HG03280 (cell line): ENCODE data around the gene LRMDA.

Source experiments
- ATAC-seq: cut with Tn5 transposase; IDR thresholded peaks from one replicate; pipeline ENCODE4 v1.9.1; 2021; ENCODE audit warnings: mild to moderate bottlenecking, moderate library complexity; ENCODE audit not compliant: unreplicated experiment

Gene LRMDA

DNA sequence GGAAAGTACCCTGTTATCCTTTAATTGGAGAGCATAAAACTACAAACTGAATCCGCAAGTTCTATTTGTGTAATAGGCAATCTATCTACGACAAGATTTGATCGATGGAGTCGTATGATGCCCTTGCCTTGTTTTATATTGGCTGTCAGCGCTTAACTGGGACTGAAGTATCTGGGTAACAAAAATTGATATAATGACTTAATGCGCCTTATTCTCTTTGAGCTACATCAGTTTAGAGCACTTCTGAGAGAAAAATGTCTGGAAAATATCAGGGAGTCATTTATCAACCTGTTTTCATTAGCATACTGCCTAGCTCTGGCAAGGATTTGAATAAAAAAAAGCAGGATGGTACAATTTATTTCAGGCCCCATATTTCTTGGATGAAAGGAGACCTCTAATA is 262.1 kb downstream of the LRMDA start:
- ATAC-seq = no peak

DNA sequence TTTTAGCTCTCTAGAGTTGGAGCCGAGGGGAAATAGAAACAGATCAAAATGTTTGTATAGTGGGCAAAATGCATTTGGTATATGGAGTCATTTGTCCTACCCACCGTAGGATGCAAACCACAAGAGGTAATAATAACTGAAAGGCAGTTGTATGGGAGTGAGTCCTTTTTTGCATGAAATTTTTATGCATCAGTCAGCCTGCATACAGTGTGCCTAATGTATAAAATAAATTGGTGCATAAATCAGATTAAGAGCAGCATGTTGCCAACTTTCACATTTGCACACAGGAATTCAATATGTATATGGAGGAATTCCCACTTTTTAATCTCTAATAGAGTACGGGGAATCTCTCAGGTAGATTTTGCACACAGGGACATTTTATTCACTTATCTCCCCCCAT is 262.8 kb downstream of the LRMDA start:
- ATAC-seq = no peak

DNA sequence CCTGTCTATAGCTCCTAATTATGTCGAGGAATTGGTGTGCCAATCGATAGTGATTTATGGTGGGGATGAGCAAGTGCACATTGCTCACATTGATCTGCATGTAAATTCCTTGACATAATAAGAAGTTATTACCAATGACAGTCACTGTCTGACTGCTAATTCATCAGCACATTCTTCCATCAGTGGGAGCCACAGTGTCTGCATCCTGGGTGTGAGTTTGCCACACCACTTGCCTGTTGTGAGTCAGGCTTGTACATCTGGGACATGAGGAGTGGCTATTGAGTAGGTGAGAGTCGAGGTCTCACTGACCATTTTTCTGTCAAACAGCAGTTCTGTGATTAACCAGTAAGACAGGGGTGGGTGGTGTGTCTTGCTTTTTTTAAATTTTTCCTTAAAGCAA is 263.4 kb downstream of the LRMDA start:
- no peak for ATAC-seq

DNA sequence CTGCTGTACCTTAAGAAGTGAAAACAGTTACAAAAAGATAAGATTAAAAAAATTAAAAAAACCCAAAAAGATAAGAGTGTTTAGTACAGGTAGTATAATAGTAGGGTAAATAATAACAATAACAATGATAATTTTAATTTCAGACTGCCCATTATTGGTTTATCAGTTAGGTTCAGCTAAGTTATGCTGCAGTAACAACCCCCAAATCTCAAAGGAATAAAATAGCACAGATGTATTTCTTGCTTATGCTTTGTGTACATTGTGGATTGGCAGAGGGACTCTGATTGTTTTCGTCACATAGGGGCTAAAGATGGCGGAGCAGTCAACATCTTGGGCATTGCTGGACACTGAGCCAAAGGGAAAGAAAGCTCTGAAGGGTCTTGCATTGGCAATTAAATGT is 264.6 kb downstream of the LRMDA start:
- no peak for ATAC-seq

DNA sequence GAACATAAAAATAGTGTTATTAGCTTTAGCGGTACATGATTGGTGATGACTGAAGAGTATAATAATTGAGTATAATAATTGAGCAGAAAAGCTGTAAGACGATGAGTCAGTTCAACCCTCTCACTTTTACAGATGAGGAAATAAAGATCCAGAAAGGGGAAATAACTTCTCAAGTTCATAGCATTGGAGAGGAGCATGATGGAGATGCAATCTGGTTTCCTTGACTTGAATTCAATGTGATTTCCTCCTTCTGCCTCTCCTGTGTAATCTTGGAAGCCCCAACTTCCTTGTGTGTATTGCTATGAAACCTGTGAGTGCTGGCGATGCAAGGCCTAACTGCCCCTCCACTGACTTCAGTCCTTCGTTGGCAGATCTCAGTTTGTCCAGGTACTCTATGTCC is 265.1 kb downstream of the LRMDA start:
- no peak for ATAC-seq

DNA sequence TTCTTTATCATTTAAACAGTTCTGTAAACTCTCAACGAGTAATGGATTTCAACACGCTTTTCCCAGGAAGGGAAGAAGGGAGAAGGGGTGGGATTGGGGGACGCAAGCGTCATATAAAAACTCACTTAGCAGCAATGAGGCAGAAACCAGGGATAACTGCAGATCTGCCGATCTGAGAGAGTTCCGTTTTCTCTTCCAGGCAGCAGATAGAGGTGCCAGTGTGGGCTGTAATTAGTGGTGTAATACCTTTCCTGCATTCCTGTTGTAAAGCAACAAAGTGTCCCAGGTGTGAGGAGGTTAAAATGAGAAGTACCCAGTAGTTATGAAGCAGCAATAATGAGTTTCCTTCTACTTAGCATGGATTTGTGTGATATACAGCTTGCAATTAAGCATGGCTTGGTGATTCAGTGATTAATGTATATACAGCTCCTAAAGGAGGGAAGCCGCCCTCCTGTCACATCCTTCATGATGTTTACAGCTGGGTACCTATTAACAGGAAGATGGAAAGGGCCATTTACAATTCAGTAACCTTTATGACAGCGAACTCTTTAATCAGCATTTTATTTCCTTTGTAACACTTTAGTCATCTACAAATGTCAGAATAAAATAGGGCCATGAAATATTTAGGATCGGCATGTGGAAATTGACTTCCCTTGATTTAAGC is 271.9 kb downstream of the LRMDA start:
- no peak for ATAC-seq

DNA sequence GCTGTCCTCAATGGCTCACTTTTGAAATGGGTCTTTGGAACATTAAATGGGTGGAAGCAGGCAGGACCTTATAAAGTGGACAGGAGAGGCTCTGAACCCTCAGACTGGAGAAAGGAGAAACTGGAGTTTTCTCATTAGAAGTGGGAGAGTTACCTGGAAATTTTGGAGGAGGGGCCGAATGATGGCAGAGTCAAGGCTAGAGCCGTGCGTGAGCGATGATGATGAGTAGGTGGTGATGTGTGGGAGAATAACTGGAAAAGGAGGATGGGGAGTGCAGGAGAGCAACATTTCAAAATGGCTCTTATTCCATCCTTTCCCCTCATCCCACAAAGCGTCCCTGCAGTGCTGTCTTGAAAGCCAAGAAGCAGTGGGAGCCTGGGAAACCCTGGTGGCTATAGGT is 274.0 kb downstream of the LRMDA start:
- ATAC-seq = no peak

DNA sequence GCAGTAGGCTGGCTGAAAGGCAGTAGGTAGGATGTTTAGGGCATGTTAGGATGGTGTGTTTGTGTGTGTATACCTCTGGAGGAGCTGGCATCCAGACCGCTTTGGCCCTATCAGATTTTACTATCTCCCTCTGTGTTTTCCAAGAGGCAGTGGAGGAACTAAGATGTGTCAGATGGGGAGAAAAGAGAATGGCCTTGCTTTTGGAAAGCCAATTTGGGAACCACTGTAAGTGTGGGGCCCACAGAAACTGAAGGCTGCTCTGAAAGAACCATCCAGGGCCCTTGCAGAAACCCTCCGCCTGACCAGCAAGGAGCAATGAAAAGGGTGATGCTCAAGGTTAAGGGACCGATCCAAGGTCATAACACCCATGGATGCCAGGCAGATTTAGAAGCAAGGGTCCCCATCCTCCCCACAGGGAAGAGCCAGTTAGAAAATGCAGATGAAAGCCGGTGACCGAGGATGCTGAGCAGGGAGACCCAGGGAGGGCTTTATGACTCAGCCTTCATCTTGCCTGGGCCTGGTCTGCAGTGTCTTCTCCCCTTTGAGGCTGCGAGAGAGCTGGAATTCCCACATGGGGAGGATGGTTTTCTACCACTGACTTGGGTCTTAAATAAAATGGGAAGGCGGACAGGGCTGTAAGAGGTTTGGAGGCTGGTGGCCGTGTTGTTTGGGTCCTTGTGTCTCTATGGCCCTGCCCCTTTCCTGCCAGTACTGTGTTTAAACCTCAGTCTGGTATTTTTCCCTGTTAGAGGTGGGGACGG is 275.8 kb downstream of the LRMDA start:
- no peak for ATAC-seq

DNA sequence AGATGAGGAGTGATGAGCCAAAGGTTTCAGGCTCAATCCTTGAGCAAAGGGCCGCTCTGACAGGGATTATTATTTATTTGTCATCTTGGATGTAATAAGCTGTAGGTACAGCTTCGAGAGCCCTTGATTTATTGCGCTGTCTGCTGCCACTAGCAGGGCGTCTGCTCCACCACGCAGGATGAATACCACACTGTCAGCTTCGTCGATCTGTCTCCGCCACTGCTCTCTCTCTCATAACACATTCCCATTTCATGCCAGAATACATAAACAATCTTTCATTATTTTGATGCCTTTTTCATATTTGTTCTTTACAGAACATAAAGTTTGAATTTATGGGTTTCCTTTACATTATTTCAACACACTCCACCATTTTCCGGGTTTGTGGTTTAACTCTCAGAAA is 276.6 kb downstream of the LRMDA start:
- ATAC-seq = no peak

DNA sequence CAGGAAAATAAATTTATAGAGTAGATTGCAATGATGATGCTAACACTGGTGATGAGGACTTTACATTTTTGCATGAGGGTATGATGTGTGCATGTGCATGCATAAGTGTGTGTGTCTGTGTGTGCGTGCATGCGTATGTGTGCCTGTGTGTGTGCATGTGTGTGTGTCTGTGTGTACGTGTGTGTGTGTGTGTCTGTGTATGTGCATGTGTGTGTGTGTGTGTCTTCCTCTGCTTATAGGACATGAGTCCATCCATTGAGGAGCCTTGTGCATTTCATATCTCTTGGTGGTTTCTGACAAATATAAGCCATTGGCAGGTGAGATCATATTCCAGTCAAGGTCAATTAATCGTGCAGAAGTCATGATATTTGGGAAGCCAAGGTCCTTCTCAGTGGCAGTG is 277.8 kb downstream of the LRMDA start:
- ATAC-seq = no peak

DNA sequence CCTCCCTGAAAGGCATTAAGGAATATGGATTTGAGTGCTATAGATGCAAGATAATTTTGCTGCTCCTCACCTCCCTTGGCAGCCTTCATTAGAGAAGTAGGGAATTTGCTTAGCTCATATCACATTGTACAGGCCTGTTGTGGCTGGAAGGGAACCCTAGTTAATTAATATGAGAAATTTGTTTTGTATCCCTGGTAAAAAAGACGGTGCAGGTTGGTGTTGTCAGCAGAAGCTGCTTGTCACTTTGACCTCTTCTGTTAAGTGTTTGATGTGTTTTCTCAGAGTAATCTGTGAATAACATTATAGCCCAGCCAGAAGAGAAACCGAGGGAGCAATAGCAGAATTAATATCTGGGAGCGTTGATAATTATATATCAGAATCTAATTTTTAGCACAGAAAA is 278.4 kb downstream of the LRMDA start:
- no peak for ATAC-seq

DNA sequence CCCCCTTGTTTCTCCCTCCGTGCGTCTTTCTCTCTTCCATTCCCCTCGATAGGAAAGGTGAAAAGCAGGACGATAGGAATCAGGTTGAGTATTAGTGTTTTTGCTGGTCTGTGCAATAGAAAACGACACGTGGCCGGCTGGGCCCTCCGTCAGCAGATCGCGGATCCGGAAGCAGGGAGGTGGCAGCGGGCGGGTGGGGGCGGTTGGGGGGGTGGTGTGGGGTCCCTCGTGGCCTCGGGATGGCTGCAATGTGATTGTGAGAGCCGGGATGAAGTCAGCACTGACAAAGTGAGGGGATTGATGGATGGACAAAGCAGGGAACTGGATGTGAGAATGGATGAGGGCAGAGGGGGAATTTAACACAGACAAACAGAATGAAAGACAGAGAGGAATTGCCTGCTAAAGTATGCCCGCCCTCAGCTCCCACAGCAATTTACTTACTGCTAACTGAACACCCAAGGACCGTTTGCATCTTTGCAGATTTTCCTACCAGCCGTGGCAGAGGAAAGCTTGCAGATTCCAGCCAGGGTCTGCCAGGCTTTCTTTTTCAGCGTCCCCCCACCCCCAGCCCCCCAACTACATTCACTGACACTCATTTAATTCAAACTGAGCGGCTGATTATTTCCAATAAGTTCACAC is 280.9 kb downstream of the LRMDA start:
- ATAC-seq = no peak

DNA sequence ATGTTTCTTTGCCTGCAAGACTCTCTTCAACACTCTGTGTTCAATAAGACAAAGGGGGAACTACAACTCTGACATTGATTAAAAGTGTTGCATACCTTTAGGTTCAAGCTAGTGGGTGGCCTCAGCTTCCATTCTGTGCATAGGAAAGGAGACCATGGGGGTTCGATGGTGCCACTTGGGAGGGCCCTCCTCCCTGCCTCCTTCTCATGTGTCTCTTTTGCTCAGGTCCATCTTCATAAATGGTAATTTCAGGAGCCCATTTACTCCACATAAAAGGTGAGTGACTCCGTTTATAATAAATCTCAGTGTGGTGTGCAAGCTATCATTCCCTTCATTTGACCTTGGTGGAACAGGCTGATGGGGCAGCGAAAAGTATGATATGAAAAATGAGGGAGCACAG is 285.1 kb downstream of the LRMDA start:
- ATAC-seq = no peak

DNA sequence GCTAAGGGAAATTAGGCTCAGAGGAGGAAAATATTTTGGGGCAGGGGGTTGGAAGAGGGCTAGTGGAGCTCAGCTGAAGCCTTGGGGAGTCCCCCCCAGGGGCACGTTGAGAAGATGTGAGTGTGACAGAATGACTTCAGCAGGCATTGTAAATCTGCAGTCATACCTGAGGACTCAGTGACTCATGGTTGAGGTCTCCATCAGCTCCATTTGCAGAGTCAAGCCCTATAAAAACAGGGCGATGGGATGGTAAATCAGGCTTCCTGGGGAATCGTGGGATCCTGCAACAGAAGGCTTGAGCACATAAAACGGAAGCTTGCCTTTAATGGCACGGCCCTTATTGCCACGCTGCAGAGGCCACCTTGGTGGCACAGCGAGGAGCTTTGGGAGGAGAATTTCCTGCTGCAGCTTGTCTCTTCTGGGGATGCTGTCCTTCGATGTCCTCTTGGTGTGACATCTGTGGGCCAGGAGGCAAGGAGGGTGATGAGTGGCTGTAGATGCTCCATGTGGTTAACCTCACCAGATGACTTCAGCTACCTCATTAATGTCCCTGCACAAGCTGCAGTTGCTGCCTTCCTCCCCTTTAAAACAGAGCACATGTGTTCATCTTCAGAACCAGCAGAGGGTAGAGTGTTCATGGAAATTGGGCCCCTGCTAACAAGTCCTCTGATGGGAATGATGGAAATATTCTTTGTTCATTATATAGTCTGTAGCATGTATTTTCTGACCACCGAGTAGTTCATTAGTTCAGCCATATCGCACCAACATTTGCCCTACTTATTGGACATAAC is 285.9 kb downstream of the LRMDA start:
- ATAC-seq = no peak

DNA sequence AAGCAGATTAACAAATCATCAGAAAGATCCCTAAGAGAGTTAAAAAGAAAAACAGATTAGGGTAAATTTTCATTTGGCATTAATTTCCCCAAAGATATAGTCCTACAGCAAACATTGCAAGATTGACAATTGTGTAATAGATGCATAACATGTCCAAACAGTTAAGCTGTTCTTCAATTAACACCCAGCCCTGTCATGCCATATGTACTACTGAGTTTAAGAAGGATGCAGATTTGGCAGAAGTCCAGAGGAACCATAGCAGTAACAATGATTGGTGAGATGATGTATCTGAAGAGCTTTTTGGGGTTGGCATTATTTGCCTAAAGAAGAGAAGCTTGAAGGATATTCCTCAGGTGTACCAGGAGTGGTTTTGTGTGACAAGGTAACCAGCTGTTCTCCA is 287.6 kb downstream of the LRMDA start:
- ATAC-seq = no peak

DNA sequence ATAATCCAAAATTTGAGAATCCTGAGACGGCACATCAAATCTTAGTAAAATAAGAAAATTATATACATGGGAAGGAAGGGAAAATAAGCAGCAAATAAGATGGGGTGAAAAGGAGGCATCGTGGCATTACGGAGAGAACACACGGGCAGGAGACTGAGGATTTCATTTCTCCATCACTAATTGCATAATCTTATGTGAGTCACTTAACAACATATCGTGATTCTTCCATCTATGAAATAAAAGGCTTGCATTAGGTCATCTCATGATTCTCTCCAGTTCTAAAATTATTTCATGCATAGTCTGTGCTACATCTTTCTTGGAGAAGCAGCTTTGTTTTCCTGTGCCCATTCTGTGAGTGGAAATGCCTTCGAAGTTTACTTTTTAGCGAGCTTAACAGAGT is 288.7 kb downstream of the LRMDA start:
- ATAC-seq = no peak

DNA sequence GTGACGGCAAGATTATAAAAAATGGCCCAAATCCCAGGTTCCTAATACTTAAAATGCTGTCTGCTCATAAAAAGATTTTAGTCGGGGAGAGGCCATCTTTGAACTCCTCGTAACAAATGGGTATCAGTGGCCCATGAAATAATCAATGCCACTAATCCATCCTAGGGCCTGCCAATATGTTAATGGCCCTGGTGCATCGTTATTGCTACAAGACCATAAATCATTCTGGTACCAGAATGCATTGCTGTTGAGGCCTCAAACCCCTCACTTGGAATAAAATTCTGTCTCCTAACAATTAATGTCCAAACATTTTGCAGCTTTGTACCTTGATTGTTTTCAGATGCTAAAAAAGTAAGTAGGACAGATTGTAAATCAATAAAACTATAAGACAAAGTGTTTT is 290.6 kb downstream of the LRMDA start:
- ATAC-seq = no peak

DNA sequence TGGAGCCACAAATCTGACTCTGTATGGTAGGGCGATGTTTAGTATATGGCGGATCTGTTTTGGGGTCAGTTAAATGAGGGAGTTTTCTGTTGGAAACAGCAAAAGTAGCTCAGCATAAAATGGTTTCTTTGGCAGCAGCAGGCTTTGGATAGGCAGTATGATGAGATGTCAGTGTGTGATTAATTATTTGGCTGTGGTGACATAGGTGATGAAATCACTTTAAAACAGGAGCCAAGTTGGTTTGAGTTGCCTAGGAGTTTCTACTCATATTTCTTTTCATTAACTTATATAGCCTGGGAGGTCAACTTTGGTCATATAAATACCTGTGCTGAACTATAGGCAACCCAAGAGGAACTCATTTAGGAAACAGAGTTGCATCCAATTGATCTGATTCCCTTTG is 291.2 kb downstream of the LRMDA start:
- ATAC-seq = no peak

DNA sequence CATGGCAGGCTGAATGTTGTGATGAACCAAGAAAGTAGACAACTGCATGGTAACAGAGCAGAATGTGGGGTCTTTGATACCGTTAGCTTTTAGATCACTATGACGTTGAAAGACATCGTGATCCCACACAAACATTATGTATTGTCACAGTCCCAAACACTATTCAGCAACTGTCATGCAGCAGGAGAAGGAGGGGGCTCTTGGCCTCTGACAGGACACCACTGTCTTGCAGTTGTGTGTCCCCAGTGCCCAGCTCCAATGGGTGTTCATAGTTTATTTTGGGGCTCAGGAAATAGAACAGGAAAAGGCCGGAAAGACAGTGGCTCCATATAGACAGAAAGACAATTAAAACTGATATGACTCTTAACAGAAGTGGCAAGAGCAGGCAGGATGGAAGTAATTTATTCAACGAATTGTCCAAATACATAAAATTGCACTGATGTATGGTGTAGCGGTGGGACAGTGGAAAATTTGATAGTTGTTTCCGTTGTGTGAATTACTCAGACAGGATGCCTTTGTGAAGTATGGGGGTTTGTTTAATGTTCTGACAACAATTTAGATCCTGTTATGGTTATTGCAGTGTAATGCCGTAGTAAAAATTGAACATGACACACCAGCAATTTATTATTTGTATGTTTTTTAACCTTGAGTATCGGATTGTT is 292.0 kb downstream of the LRMDA start:
- ATAC-seq = no peak

DNA sequence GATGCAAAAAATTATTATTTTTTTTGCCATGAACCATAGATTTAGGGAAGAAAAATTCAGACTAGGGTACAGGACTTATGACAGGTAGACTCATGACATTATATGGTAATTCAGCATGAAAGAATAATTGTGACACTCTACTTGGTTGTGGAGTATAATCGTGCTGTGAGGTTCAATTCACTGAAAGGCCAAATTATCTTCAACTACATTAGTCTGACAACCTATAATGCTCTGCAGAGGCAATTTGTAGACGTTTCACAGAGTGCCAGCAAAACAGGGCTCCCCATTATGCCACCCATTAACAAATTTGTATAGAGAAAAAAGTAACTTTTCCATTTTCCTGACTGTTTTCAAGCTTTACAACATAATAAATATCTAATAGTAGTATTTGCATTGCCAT is 292.6 kb downstream of the LRMDA start:
- no peak for ATAC-seq
